MCF 10A (cell line): ENCODE measurements around the gene OLFML3. TPM values are rescaled to one million over a fixed set of nuclear protein-coding genes. Genes with fewer than 3 reads are reported as not detected.

ENCODE experiments used
- BruUV-seq: library from RNA; stranded (reverse); fragments of 400-500 nt; replicated peaks from 2 replicates; lab custom pipeline; 2021; lab: Mats Ljungman, UMichigan
- CTCF ChIA-PET: fragments of 300-600 bp; sonication (Branson Sonifier 250); formaldehyde crosslinking; extraction: SDS; loops from one replicate; lab custom pipeline; 2021; ENCODE audit warnings: antibody characterized with exemption, inconsistent platforms; lab: Yijun Ruan, JAX
- POLR2A ChIA-PET: fragments of 300-600, 350-650 bp; sonication (Branson Sonifier 250); formaldehyde crosslinking; extraction: SDS; loops from one replicate; lab custom pipeline; 2020; ENCODE audit warnings: antibody characterized with exemption, inconsistent platforms; lab: Yijun Ruan, JAX
- DNase-seq: peaks from one replicate; pipeline ENCODE4 v3.0.0-alpha.2; 2018; ENCODE audit not compliant: unreplicated experiment
- H3K27ac Mint-ChIP-seq: one replicate; pipeline ENCODE4 v1.8.0; 2022; ENCODE audit warnings: mild to moderate bottlenecking, low read depth, mixed read lengths; ENCODE audit not compliant: unreplicated experiment
- H3K27me3 Mint-ChIP-seq: one replicate; pipeline ENCODE4 v1.8.0; 2022; ENCODE audit warnings: mixed read lengths; ENCODE audit not compliant: insufficient read depth, unreplicated experiment
- H3K36me3 Mint-ChIP-seq: one replicate; pipeline ENCODE4 v1.8.0; 2022; ENCODE audit warnings: mild to moderate bottlenecking, moderate library complexity, mixed read lengths; ENCODE audit not compliant: insufficient read depth, unreplicated experiment
- H3K4me1 Mint-ChIP-seq: one replicate; pipeline ENCODE4 v1.8.0; 2022; ENCODE audit warnings: mixed read lengths; ENCODE audit not compliant: insufficient read depth, unreplicated experiment
- H3K4me3 Mint-ChIP-seq: one replicate; pipeline ENCODE4 v1.8.0; 2022; ENCODE audit warnings: mild to moderate bottlenecking, moderate library complexity, mixed read lengths; ENCODE audit not compliant: unreplicated experiment
- H3K9me3 Mint-ChIP-seq: one replicate; pipeline ENCODE4 v1.8.0; 2022; ENCODE audit warnings: mixed read lengths; ENCODE audit not compliant: unreplicated experiment
- CTCF ChIP-seq: fragments of 200-600 bp; IDR thresholded peaks from one replicate; pipeline ENCODE4 v1.8.0; 2022; ENCODE audit warnings: antibody characterized with exemption, mild to moderate bottlenecking; ENCODE audit not compliant: unreplicated experiment
- intact Hi-C: fragments of 100-400 bp; cut with micrococcal nuclease; formaldehyde crosslinking; loops from 2 replicates; pipeline ENCODE4 v1.14.1; 2022
- total RNA-seq: library from RNA; stranded (reverse); gene quantifications from 2 replicates; pipeline ENCODE4 v1.2.3, GENCODE V29; 2022

The OLFML3 gene
- total RNA-seq, 1 experiment from 2014 or later, result 0.30 TPM

GRCh38 chr1:113935970-113936369, 43.3 kb upstream of the OLFML3 start:
- no peak for DNase-seq
- no peaks in the 10 kb centered on the region for H3K27me3 Mint-ChIP-seq
- H3K4me3 Mint-ChIP-seq, result no peak overlapping the region
- ChIA-PET CTCF (interaction anchor here (0.6 kb wide), 1 partner anchor 743 kb away, joined by 3 read pairs; no protein-coding TSS in a partner anchor), POLR2A (interaction anchor here (0.7 to 1.5 kb wide), 3 partner anchors 16 to 124 kb away, joined by 3 read pairs; partner anchors contain the start of gene RSBN1)
- no peak for TF ChIP-seq CTCF
- no peak overlapping the region for H3K27ac Mint-ChIP-seq
- peaks cover 18% of the 10 kb centered on the region for H3K36me3 Mint-ChIP-seq
- no TSS peak for BruUV-seq
- peaks cover 42% of the 10 kb centered on the region for H3K4me1 Mint-ChIP-seq
- intact Hi-C loops, result no loop called here
- no peaks in the 10 kb centered on the region for H3K9me3 Mint-ChIP-seq

- Mint-ChIP-seq H3K36me3 (peaks cover 30% of the 10 kb centered on the region), H3K27me3 (no peaks in the 10 kb centered on the region), H3K4me3 (no peak overlapping the region), H3K27ac (peak overlapping the region; percentile 33), H3K9me3 (no peaks in the 10 kb centered on the region), H3K4me1 (peaks cover 34% of the 10 kb centered on the region)
- no peak for TF ChIP-seq CTCF
- DNase-seq, result no peak
- intact Hi-C loops, result no loop called here
- BruUV-seq, result no TSS peak
- ChIA-PET CTCF (interaction anchor here (0.9 kb wide), 1 partner anchor 9 kb away, joined by 4 read pairs; no protein-coding TSS in a partner anchor), POLR2A (no interaction called here)
Observed at GRCh38 chr1:113937146-113937545, 42.1 kb upstream of the OLFML3 start.

GRCh38 chr1:113938192-113938591, 41.1 kb upstream of the OLFML3 start:
- BruUV-seq, result no TSS peak
- H3K4me3 Mint-ChIP-seq, result no peak overlapping the region
- H3K4me1 Mint-ChIP-seq, result peaks cover 25% of the 10 kb centered on the region
- H3K36me3 Mint-ChIP-seq, result peaks cover 31% of the 10 kb centered on the region
- no peaks in the 10 kb centered on the region for H3K9me3 Mint-ChIP-seq
- POLR2A ChIA-PET, result interaction anchor here (0.6 kb wide), 1 partner anchor 830 kb away, joined by 4 read pairs; no protein-coding TSS in a partner anchor
- H3K27me3 Mint-ChIP-seq, result no peaks in the 10 kb centered on the region
- intact Hi-C loops, result no loop called here
- no peak for DNase-seq
- CTCF ChIA-PET, result interaction anchor here (0.6 to 2.3 kb wide), 4 partner anchors 8 to 896 kb away, joined by 3 to 6 read pairs (median 5); no protein-coding TSS in a partner anchor
- H3K27ac Mint-ChIP-seq, result no peak overlapping the region
- no peak for TF ChIP-seq CTCF

- POLR2A ChIA-PET, result interaction anchor here (0.6 to 2.1 kb wide), 2 partner anchors 10 to 23 kb away, joined by 3 to 7 read pairs; no protein-coding TSS in a partner anchor
- H3K4me1 Mint-ChIP-seq, result peaks cover 15% of the 10 kb centered on the region
- CTCF ChIA-PET, result interaction anchor here (0.7 to 2.3 kb wide), 3 partner anchors 24 to 105 kb away, joined by 3 to 6 read pairs (median 5); no protein-coding TSS in a partner anchor
- intact Hi-C loops, result no loop called here
- no peak for TF ChIP-seq CTCF
- H3K27ac Mint-ChIP-seq, result no peak overlapping the region
- no peaks in the 10 kb centered on the region for H3K27me3 Mint-ChIP-seq
- H3K9me3 Mint-ChIP-seq, result no peaks in the 10 kb centered on the region
- H3K36me3 Mint-ChIP-seq, result peaks cover 30% of the 10 kb centered on the region
- TSS peak; percentile 17 for BruUV-seq
- no peak for DNase-seq
- no peak overlapping the region for H3K4me3 Mint-ChIP-seq
Observed at GRCh38 chr1:113940365-113941244, 38.7 kb upstream of the OLFML3 start.
